ENCODE results near the gene ARMC5. TPM values are rescaled to one million over a fixed set of nuclear protein-coding genes. Genes with fewer than 3 reads are reported as not detected.
A peak's percentile ranks its signal among the peaks of the same experiment; 100 is the strongest.

The ARMC5 gene
- total RNA-seq, 1 donor from 2014 or later, result 5.4 TPM

GRCh38 chr16:31487071-31487719, 27.9 kb downstream of the ARMC5 start:
- H3K9me3 Mint-ChIP-seq, result peaks cover 3% of the 10 kb centered on the region
- H3K79me2 ChIP-seq (ENCODE audit: low read depth), result no peaks in the 10 kb centered on the region
- peaks cover 25% of the 10 kb centered on the region for H4K20me1 ChIP-seq (ENCODE audit: low read depth)
- H3K36me3 ChIP-seq, result no peaks in the 10 kb centered on the region
- H3K36me3 Mint-ChIP-seq, result peaks cover 9% of the 10 kb centered on the region
- H3K9me3 ChIP-seq (ENCODE audit: low read depth), result no peaks in the 10 kb centered on the region
- H3F3A ChIP-seq (ENCODE audit: low read depth), result no peaks in the 10 kb centered on the region
- peak overlapping the region; percentile 56 for H3K4me3 ChIP-seq
- no peak overlapping the region for H3K9ac ChIP-seq
- H3K27me3 ChIP-seq, result peaks cover 77% of the 10 kb centered on the region
- TF ChIP-seq EZH2 (IDR thresholded peaks at IDR 0.05), result no peak
- TF ChIP-seq EZH2phosphoT487 (IDR thresholded peaks at IDR 0.05), result peak; percentile 69
- no peak overlapping the region for H3K27ac ChIP-seq
- peak; percentile 23 for DNase-seq (ENCODE audit: low spot score)
- H3K4me3 Mint-ChIP-seq, result peak overlapping the region; percentile 82
- H3K4me1 ChIP-seq, result peaks cover 5% of the 10 kb centered on the region
- H3K4me1 Mint-ChIP-seq, result no peaks in the 10 kb centered on the region
- peak overlapping the region; percentile 87 for H3K4me2 ChIP-seq
- peak overlapping the region; percentile 48 for H2AFZ ChIP-seq (replicated peaks)
- H3K27ac Mint-ChIP-seq, result no peak overlapping the region
- H3K27me3 Mint-ChIP-seq (ENCODE audit: insufficient read depth, low read depth), result peaks cover 41% of the 10 kb centered on the region

GRCh38 chr16:31487720-31488467, 28.6 kb downstream of the ARMC5 start:
- no peaks in the 10 kb centered on the region for H3K4me1 Mint-ChIP-seq
- peaks cover 3% of the 10 kb centered on the region for H3K9me3 Mint-ChIP-seq
- Histone ChIP-seq H3K9me3 (ENCODE audit: low read depth) (no peaks in the 10 kb centered on the region), H3F3A (ENCODE audit: low read depth) (no peaks in the 10 kb centered on the region), H3K4me1 (peaks cover 5% of the 10 kb centered on the region), H3K27ac (no peak overlapping the region), H3K79me2 (ENCODE audit: low read depth) (no peaks in the 10 kb centered on the region), H3K9ac (no peak overlapping the region), H3K4me2 (peak overlapping the region; percentile 87), H3K4me3 (peak overlapping the region; percentile 56), H2AFZ (replicated peaks) (peak overlapping the region; percentile 48), H3K36me3 (no peaks in the 10 kb centered on the region), H3K27me3 (peaks cover 70% of the 10 kb centered on the region), H4K20me1 (ENCODE audit: low read depth) (peaks cover 25% of the 10 kb centered on the region)
- H3K27ac Mint-ChIP-seq, result no peak overlapping the region
- peak overlapping the region; percentile 82 for H3K4me3 Mint-ChIP-seq
- peak; percentile 76 for DNase-seq (ENCODE audit: low spot score)
- peak; percentile 72 for TF ChIP-seq EZH2 (IDR thresholded peaks at IDR 0.05)
- TF ChIP-seq EZH2phosphoT487 (IDR thresholded peaks at IDR 0.05), result peak; percentile 52
- TF ChIP-seq CTCF (IDR thresholded peaks at IDR 0.05), result no peak
- peaks cover 41% of the 10 kb centered on the region for H3K27me3 Mint-ChIP-seq (ENCODE audit: insufficient read depth, low read depth)
- peaks cover 12% of the 10 kb centered on the region for H3K36me3 Mint-ChIP-seq

- Histone ChIP-seq H3F3A (ENCODE audit: low read depth) (no peaks in the 10 kb centered on the region), H3K27ac (no peak overlapping the region), H2AFZ (replicated peaks) (no peak overlapping the region), H4K20me1 (ENCODE audit: low read depth) (peaks cover 25% of the 10 kb centered on the region), H3K4me2 (peak overlapping the region; percentile 87), H3K9me3 (ENCODE audit: low read depth) (no peaks in the 10 kb centered on the region), H3K4me3 (peak overlapping the region; percentile 56), H3K36me3 (no peaks in the 10 kb centered on the region), H3K79me2 (ENCODE audit: low read depth) (no peaks in the 10 kb centered on the region), H3K27me3 (peaks cover 62% of the 10 kb centered on the region), H3K4me1 (peaks cover 5% of the 10 kb centered on the region), H3K9ac (no peak overlapping the region)
- Mint-ChIP-seq H3K36me3 (peaks cover 15% of the 10 kb centered on the region), H3K27ac (no peak overlapping the region), H3K9me3 (peaks cover 3% of the 10 kb centered on the region), H3K27me3 (ENCODE audit: insufficient read depth, low read depth) (peaks cover 41% of the 10 kb centered on the region), H3K4me3 (peak overlapping the region; percentile 41), H3K4me1 (no peaks in the 10 kb centered on the region)
- TF ChIP-seq EZH2phosphoT487 (IDR thresholded peaks at IDR 0.05), result no peak
- no peak for DNase-seq (ENCODE audit: low spot score)
These were observed 29.4 kb downstream of the ARMC5 start for GRCh38 chr16:31488468-31489297.

- Mint-ChIP-seq H3K36me3 (peaks cover 15% of the 10 kb centered on the region), H3K27ac (no peak overlapping the region), H3K4me3 (peak overlapping the region; percentile 41), H3K4me1 (no peaks in the 10 kb centered on the region), H3K9me3 (peaks cover 3% of the 10 kb centered on the region), H3K27me3 (ENCODE audit: insufficient read depth, low read depth) (peaks cover 39% of the 10 kb centered on the region)
- H3K27me3 ChIP-seq, result peaks cover 56% of the 10 kb centered on the region
- no peak for TF ChIP-seq EZH2 (IDR thresholded peaks at IDR 0.05)
- no peak for TF ChIP-seq CTCF (IDR thresholded peaks at IDR 0.05)
- TF ChIP-seq EZH2phosphoT487 (IDR thresholded peaks at IDR 0.05), result no peak
- H3K79me2 ChIP-seq (ENCODE audit: low read depth), result no peaks in the 10 kb centered on the region
- H3K9me3 ChIP-seq (ENCODE audit: low read depth), result no peaks in the 10 kb centered on the region
- peaks cover 25% of the 10 kb centered on the region for H4K20me1 ChIP-seq (ENCODE audit: low read depth)
- H3F3A ChIP-seq (ENCODE audit: low read depth), result no peaks in the 10 kb centered on the region
- no peak overlapping the region for H3K4me2 ChIP-seq
- H3K9ac ChIP-seq, result no peak overlapping the region
- no peak overlapping the region for H3K27ac ChIP-seq
- no peak overlapping the region for H3K4me3 ChIP-seq
- DNase-seq (ENCODE audit: low spot score), result no peak
- H3K4me1 ChIP-seq, result peaks cover 5% of the 10 kb centered on the region
- H2AFZ ChIP-seq (replicated peaks), result no peak overlapping the region
- H3K36me3 ChIP-seq, result no peaks in the 10 kb centered on the region
These were observed 29.9 kb downstream of the ARMC5 start for GRCh38 chr16:31489298-31489564.
